Kidney epithelial cell (primary cell): ENCODE data around the gene OR7G1. TPM values are rescaled to one million over a fixed set of nuclear protein-coding genes. Genes with fewer than 3 reads are reported as not detected.

Source experiments
- DNase-seq: peaks from one replicate; pipeline ENCODE4 v3.0.0-alpha.2; 2010; ENCODE audit warnings: low read depth
- H3K27me3 ChIP-seq: 2 replicates; pipeline ENCODE4 v1.6.0; 2011; ENCODE audit warnings: low read length; ENCODE audit not compliant: control insufficient read depth, insufficient read depth
- H3K36me3 ChIP-seq: 2 replicates; pipeline ENCODE4 v1.5.1; 2011; ENCODE audit warnings: low read length; ENCODE audit not compliant: control insufficient read depth, insufficient read depth
- H3K4me3 ChIP-seq: 2 replicates; pipeline ENCODE4 v1.5.1; 2011; ENCODE audit warnings: low read depth, mild to moderate bottlenecking, control low read depth, low read length
- total RNA-seq: library from RNA; depleted of rRNA; stranded (reverse); fragments of >200 nt; gene quantifications from 2 replicates; pipeline ENCODE4 v1.2.3, GENCODE V29; 2015
- TF ChIP-seq, protein P1 (sequence below): IDR thresholded peaks from 2 replicates; pipeline ENCODE4 v1.5.1; 2011; ENCODE audit warnings: mild to moderate bottlenecking, moderate library complexity, low read length, control low read depth, inconsistent platforms; ENCODE audit not compliant: insufficient read depth, poor library complexity, severe bottlenecking

Gene OR7G1, protein sequence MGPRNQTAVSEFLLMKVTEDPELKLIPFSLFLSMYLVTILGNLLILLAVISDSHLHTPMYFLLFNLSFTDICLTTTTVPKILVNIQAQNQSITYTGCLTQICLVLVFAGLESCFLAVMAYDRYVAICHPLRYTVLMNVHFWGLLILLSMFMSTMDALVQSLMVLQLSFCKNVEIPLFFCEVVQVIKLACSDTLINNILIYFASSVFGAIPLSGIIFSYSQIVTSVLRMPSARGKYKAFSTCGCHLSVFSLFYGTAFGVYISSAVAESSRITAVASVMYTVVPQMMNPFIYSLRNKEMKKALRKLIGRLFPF
- total RNA-seq: not detected in 2 replicates

DNA sequence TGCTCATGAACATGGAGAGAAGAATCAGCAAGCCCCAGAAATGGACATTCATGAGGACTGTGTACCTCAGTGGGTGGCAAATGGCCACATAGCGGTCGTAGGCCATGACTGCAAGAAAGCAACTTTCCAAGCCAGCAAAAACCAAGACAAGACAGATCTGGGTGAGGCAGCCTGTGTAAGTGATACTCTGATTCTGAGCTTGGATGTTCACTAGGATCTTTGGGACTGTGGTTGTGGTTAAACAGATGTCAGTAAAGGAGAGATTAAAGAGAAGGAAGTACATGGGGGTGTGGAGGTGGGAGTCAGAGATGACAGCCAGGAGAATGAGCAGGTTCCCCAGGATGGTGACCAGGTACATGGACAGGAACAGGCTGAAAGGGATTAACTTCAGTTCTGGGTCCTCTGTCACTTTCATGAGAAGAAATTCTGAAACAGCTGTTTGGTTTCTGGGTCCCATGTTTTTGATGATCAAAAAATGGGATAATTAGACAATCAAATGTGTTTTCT is at the start of gene OR7G1:
Gene OR7G1, minus strand, starts transcription at position 457 of the 507 bp plus-strand sequence. Its CDS starts 0 bp downstream, at position 457.
- Histone ChIP-seq H3K4me3 (no peak within 1 kb of the TSS), H3K36me3 (no peaks in the 10 kb centered on the region), H3K27me3 (no peaks in the 10 kb centered on the region)
- TF ChIP-seq, protein P1, sequence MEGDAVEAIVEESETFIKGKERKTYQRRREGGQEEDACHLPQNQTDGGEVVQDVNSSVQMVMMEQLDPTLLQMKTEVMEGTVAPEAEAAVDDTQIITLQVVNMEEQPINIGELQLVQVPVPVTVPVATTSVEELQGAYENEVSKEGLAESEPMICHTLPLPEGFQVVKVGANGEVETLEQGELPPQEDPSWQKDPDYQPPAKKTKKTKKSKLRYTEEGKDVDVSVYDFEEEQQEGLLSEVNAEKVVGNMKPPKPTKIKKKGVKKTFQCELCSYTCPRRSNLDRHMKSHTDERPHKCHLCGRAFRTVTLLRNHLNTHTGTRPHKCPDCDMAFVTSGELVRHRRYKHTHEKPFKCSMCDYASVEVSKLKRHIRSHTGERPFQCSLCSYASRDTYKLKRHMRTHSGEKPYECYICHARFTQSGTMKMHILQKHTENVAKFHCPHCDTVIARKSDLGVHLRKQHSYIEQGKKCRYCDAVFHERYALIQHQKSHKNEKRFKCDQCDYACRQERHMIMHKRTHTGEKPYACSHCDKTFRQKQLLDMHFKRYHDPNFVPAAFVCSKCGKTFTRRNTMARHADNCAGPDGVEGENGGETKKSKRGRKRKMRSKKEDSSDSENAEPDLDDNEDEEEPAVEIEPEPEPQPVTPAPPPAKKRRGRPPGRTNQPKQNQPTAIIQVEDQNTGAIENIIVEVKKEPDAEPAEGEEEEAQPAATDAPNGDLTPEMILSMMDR: no peak
- no peak for DNase-seq

DNA sequence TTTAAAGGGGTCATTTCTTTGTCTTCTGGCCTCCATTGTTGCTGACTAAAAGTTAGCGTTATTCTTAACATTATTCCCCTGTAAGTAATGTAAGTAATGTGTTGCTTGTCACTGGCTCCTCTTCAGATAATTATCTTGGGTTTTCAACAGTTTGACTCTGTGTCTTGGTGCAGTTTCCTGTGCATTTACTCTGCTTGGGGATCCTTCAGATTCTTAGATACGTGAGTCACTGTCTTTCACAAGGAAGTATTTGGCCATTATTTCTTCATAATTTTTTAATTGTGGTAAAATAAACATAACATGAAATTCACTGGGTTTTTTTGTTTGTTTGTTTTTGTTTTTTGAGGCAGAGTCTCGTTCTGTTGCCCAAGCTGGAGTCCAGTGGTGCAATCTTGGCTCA is 49.7 kb upstream of the OR7G1 start:
- H3K36me3 ChIP-seq: peaks cover 10% of the 10 kb centered on the region

DNA sequence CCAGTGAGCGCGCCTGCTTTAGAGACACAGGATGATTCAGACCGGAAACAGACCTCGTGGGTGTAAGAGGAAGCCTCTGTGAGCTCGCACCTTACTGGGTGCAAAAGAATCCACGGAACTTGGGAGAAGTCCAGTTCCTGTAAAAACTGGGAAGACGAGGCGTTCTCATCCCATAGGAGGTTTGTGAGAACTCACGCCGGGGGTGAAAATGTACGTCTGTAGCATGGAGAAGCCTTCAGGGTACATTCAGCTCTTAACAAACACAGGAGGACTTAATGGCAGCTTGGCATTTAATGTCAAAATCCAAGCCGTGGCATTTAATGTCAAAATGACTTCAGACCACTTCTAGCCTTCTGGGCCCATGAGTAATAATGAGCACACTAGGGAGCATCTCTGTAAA is 45.9 kb upstream of the OR7G1 start:
- Histone ChIP-seq H3K4me3 (no peak overlapping the region), H3K36me3 (peaks cover 16% of the 10 kb centered on the region), H3K27me3 (no peaks in the 10 kb centered on the region)
- no peak for DNase-seq
- TF ChIP-seq, protein P1: no peak

More for the DNA sequence above, 49.7 kb upstream of the OR7G1 start:
- no peak overlapping the region for H3K4me3 ChIP-seq
- DNase-seq: no peak
- TF ChIP-seq, protein P1: no peak
- no peaks in the 10 kb centered on the region for H3K27me3 ChIP-seq

DNA sequence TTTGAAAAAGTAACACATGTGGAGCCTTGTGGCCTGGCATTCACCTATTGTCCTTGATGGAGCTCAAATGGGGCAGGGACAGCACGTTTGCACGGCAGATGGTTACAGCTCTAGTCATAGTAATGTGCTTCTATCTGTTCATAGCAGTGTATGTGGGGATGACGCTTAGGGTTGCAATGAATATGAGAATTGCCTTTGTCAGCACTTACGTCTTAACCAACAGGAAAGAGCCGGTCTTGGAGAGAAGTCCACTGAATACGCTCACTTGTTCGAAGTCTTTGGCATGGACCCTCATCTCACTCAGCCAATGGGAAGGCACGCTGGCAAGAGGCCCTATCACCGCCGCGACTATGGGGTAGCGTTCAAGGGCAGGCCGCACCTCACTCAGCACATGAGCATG is 44.3 kb upstream of the OR7G1 start:
- H3K27me3 ChIP-seq: no peaks in the 10 kb centered on the region
- TF ChIP-seq, protein P1: no peak
- H3K4me3 ChIP-seq: no peak overlapping the region
- peaks cover 19% of the 10 kb centered on the region for H3K36me3 ChIP-seq
- no peak for DNase-seq

DNA sequence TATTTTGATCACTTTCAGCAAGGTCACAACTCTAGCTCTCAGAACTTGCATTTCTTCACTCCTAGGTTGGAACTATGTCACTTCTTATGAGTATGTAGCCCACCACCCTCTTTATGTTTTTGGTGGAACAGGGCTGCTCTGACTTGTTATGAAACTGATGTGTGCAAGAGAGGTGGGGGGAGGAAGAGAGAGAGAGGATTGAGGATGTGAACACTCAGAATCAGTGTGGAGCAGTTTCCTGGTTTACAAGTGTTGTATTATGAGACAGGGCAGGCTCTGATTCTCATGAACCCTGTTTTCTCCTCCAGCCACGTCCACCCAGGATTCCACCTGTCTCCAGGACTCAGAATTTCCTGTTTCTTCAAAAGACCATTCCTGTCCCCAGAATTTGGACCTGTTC is 40.7 kb upstream of the OR7G1 start:
- DNase-seq: no peak
- H3K36me3 ChIP-seq: peaks cover 16% of the 10 kb centered on the region
- H3K4me3 ChIP-seq: no peak overlapping the region
- TF ChIP-seq, protein P1: no peak
- no peaks in the 10 kb centered on the region for H3K27me3 ChIP-seq
